HCT116 (cell line): ENCODE data around the gene FBH1. TPM values are rescaled to one million over a fixed set of nuclear protein-coding genes. Genes with fewer than 3 reads are reported as not detected.

Experiments used
- ATAC-seq: fragments of 200-7000 bp; cut with Tn5 transposase; 2 replicates; pipeline ENCODE4 v1.9.1; 2020; ENCODE audit warnings: mild to moderate bottlenecking, moderate library complexity
- BruUV-seq: library from RNA; stranded (reverse); fragments of 400-500 nt; replicated peaks from 2 replicates; lab custom pipeline; 2021; lab: Mats Ljungman, UMichigan
- CTCF ChIA-PET: fragments of 300-600 bp; sonication (Branson Sonifier 250); formaldehyde crosslinking; loops from one replicate; lab custom pipeline; 2021; ENCODE audit warnings: antibody characterized with exemption; lab: Charles Lee
- POLR2A ChIA-PET: fragments of 300-600, 350-600 bp; sonication (Branson Sonifier 250); formaldehyde crosslinking; loops from one replicate; lab custom pipeline; 2021; ENCODE audit warnings: antibody characterized with exemption; lab: Charles Lee
- RAD21 ChIA-PET, 2 experiments: fragments of 300-600 bp; sonication (Branson Sonifier 250); formaldehyde crosslinking; loops; one replicate each; lab custom pipeline; 2023; ENCODE audit warnings: low total read pairs in 2 of 2; ENCODE audit not compliant: uncharacterized antibody in 2 of 2, unreplicated experiment in 2 of 2, low non-redundant PET in 1 of 2; lab: Charles Lee
- DNase-seq: peaks from one replicate; pipeline ENCODE4 v3.0.0-alpha.2; 2010; ENCODE audit warnings: low read depth, low spot score
- H2AFZ ChIP-seq: fragments of 200-600 bp; shearing (Covaris generic), sonication (generic); 2 replicates; pipeline ENCODE4 v1.6.1; 2017; ENCODE audit warnings: low read depth, mixed run types, mixed read lengths, antibody characterized with exemption, low read length; ENCODE audit not compliant: poor library complexity, severe bottlenecking
- H3K27ac ChIP-seq: 2 replicates; pipeline ENCODE4 v1.5.1; 2012; ENCODE audit warnings: low read depth, low read length
- H3K27me3 ChIP-seq: fragments of 200-600 bp; sonication (generic); 2 replicates; pipeline ENCODE4 v1.6.1; 2016; ENCODE audit warnings: mixed run types, low read length, mixed read lengths; ENCODE audit not compliant: insufficient read depth
- H3K36me3 ChIP-seq, 2 experiments: fragments of 200-500 bp in 1 of 2; fragments of 200-600 bp in 1 of 2; sonication (Bioruptor generic) in 1 of 2; sonication (generic) in 1 of 2; 2 replicates each; pipeline versions ENCODE4 v1.5.1 to v1.6.1; 2014 to 2016; ENCODE audit warnings: low read length in 2 of 2, inconsistent platforms in 1 of 2, mixed read lengths in 1 of 2, mixed run types in 1 of 2; ENCODE audit not compliant: insufficient read depth in 2 of 2, control insufficient read depth in 1 of 2
- H3K4me1 ChIP-seq, 2 experiments: fragments of 200-600 bp in 1 of 2; sonication (generic) in 1 of 2; 2 replicates each; pipeline versions ENCODE4 v1.5.1 to v1.6.1; 2012 to 2017; ENCODE audit warnings: low read length in 2 of 2, inconsistent platforms in 1 of 2, mild to moderate bottlenecking in 1 of 2, mixed read lengths in 1 of 2, mixed run types in 1 of 2, moderate library complexity in 1 of 2; ENCODE audit not compliant: insufficient read depth in 2 of 2, control insufficient read depth in 1 of 2
- H3K4me2 ChIP-seq: fragments of 200-600 bp; sonication (generic); 2 replicates; pipeline ENCODE4 v1.6.1; 2017; ENCODE audit warnings: mixed run types, low read length, mixed read lengths
- H3K4me3 ChIP-seq, 2 experiments: fragments of 200-600 bp in 1 of 2; sonication (generic) in 1 of 2; replicated peaks in 1 of 2; 2 replicates each; pipeline ENCODE4 v1.5.1; 2011 to 2016; ENCODE audit warnings: low read length in 2 of 2, control low read depth in 1 of 2, low read depth in 1 of 2, mild to moderate bottlenecking in 1 of 2, mixed read lengths in 1 of 2, mixed run types in 1 of 2
- H3K79me2 ChIP-seq: fragments of 200-600 bp; sonication (generic); 2 replicates; pipeline ENCODE4 v1.6.1; 2017; ENCODE audit warnings: mild to moderate bottlenecking, mixed run types, low read length, moderate library complexity, mixed read lengths; ENCODE audit not compliant: insufficient read depth
- H3K9ac ChIP-seq: fragments of 200-600 bp; sonication (generic); 2 replicates; pipeline ENCODE4 v1.6.1; 2016; ENCODE audit warnings: low read length, mixed read lengths
- H3K9me2 ChIP-seq: fragments of 200-600 bp; sonication (generic), shearing (Covaris generic); 2 replicates; pipeline ENCODE4 v1.6.1; 2017; ENCODE audit warnings: mixed run types, mild to moderate bottlenecking, moderate library complexity; ENCODE audit not compliant: insufficient read depth
- H3K9me3 ChIP-seq, 2 experiments: fragments of 200-500 bp in 1 of 2; fragments of 200-600 bp in 1 of 2; sonication (Bioruptor generic) in 1 of 2; sonication (generic) in 1 of 2; 2 replicates each; pipeline ENCODE4 v1.6.1; 2014 to 2017; ENCODE audit warnings: low read length in 2 of 2, mixed read lengths in 2 of 2, inconsistent platforms in 1 of 2, low read depth in 1 of 2, mild to moderate bottlenecking in 1 of 2, mixed run types in 1 of 2, moderate library complexity in 1 of 2; ENCODE audit not compliant: control insufficient read depth in 1 of 2, insufficient read depth in 1 of 2
- H4K20me1 ChIP-seq: fragments of 200-600 bp; sonication (generic), shearing (Covaris generic); 2 replicates; pipeline ENCODE4 v1.6.1; 2017; ENCODE audit warnings: mixed run types, mild to moderate bottlenecking, moderate library complexity; ENCODE audit not compliant: insufficient read depth
- CEBPB ChIP-seq: IDR thresholded peaks from 2 replicates; pipeline ENCODE4 v1.6.1; 2012; ENCODE audit warnings: low read depth
- CTCF ChIP-seq, 3 experiments: fragments of 200-600 bp in 1 of 3; sonication (generic) in 1 of 3; IDR thresholded peaks in 2 of 3; conservative IDR thresholded peaks in 1 of 3; 2 replicates each; pipeline ENCODE4 v1.5.1; 2012 to 2017; ENCODE audit warnings: low read depth in 2 of 3, low read length in 2 of 3, antibody characterized with exemption in 1 of 3, borderline replicate concordance in 1 of 3, control low read depth in 1 of 3, mild to moderate bottlenecking in 1 of 3, mixed read lengths in 1 of 3, mixed run types in 1 of 3, moderate library complexity in 1 of 3; ENCODE audit not compliant: insufficient read depth in 1 of 3
- ELF1 ChIP-seq: IDR thresholded peaks from 2 replicates; pipeline ENCODE4 v1.6.1; 2012; ENCODE audit warnings: low read depth, borderline replicate concordance
- EZH2 ChIP-seq: fragments of 200-600 bp; sonication (generic); IDR thresholded peaks from 2 replicates; pipeline ENCODE4 v1.6.1; 2017; ENCODE audit warnings: antibody characterized with exemption, mixed run types
- JUND ChIP-seq: IDR thresholded peaks from 2 replicates; pipeline ENCODE4 v1.6.1; 2012
- REST ChIP-seq: IDR thresholded peaks from 2 replicates; pipeline ENCODE4 v1.6.1; 2012; ENCODE audit warnings: low read depth
- SIN3A ChIP-seq: IDR thresholded peaks from 2 replicates; pipeline ENCODE4 v1.6.1; 2012; ENCODE audit warnings: low read depth
- SP1 ChIP-seq: IDR thresholded peaks from 2 replicates; pipeline ENCODE4 v1.6.1; 2012; ENCODE audit warnings: low read depth
- YY1 ChIP-seq: IDR thresholded peaks from 2 replicates; pipeline ENCODE4 v1.6.1; 2011; ENCODE audit warnings: low read length, low read depth, moderate library complexity, mild to moderate bottlenecking; ENCODE audit not compliant: insufficient replicate concordance; ENCODE audit errors: extremely low read depth
- ZFX ChIP-seq: fragments of 450-650 bp; IDR thresholded peaks from 2 replicates; pipeline ENCODE4 v1.6.1; 2017
- intact Hi-C: fragments of 100-400 bp; cut with micrococcal nuclease; formaldehyde crosslinking; loops from 2 replicates; pipeline ENCODE4 v1.10.0; 2022
- total RNA-seq: library from RNA; stranded (reverse); gene quantifications from one replicate; pipeline ENCODE4 v1.2.1, GENCODE V29; 2021; ENCODE audit not compliant: unreplicated experiment
- TF ChIP-seq, protein P1 (sequence below): IDR thresholded peaks from 2 replicates; pipeline ENCODE4 v1.6.1; 2012
- TF ChIP-seq, protein P2 (sequence below): IDR thresholded peaks from 2 replicates; pipeline ENCODE4 v1.6.1; 2012

Gene FBH1
- total RNA-seq, 1 experiment from 2014 or later, result 70.2 TPM

GRCh38 chr10:5968037-5968680 lies 78.1 kb downstream of the FBH1 start:
- Histone ChIP-seq H3K4me2 (no peak overlapping the region), H3K9me3 (no peaks in the 10 kb centered on the region), H3K4me1 (peaks cover 2 to 9% of the 10 kb centered on the region in 2 experiments; a peak in 3 of 4 replicates), H3K27me3 (no peaks in the 10 kb centered on the region), H3K4me3 (no peak overlapping the region), H3K27ac (no peak overlapping the region), H3K79me2 (peaks cover 17% of the 10 kb centered on the region), H3K36me3 (no peaks in the 10 kb centered on the region), H2AFZ (no peak overlapping the region), H4K20me1 (no peaks in the 10 kb centered on the region), H3K9me2 (no peaks in the 10 kb centered on the region), H3K9ac (no peak overlapping the region)
- CTCF ChIA-PET, result no interaction called here
- TF ChIP-seq, protein P1, sequence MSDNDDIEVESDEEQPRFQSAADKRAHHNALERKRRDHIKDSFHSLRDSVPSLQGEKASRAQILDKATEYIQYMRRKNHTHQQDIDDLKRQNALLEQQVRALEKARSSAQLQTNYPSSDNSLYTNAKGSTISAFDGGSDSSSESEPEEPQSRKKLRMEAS, result no peak
- TF ChIP-seq, protein P2, sequence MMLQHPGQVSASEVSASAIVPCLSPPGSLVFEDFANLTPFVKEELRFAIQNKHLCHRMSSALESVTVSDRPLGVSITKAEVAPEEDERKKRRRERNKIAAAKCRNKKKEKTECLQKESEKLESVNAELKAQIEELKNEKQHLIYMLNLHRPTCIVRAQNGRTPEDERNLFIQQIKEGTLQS, result no peak
- TF ChIP-seq EZH2 (no peak), ELF1 (no peak), JUND (no peak), REST (no peak), SP1 (no peak), YY1 (no peak), ZFX (no peak), SIN3A (no peak), CTCF (IDR thresholded peaks at IDR 0.05 in 2 of 3, conservative IDR thresholded peaks at IDR 0.05 in 1 of 3; ENCODE audit: borderline replicate concordance in 1 of 3, insufficient read depth in 1 of 3, low read depth in 2 of 3, low read length in 2 of 3) (no peak), CEBPB (no peak)
- ATAC-seq, result no peak
- POLR2A ChIA-PET, result no interaction called here
- RAD21 ChIA-PET, result no interaction called here
- intact Hi-C loops, result no loop called here
- DNase-seq, result no peak
- no TSS peak for BruUV-seq
